Activated CD8-positive, alpha-beta memory T cell treated with anti-CD3 and anti-CD28 coated beads, Interleukin-2, amount 50 U/mL, for 1 hour (primary cell): ENCODE data around the gene ARFGAP3.

Source experiments
- DNase-seq: peaks from one replicate; pipeline ENCODE4 v3.0.0-alpha.2; 2020; ENCODE audit errors: extremely low read depth

Gene ARFGAP3

GRCh38 chr22:42820045-42820763 lies 36.9 kb downstream of the ARFGAP3 start:
- DNase-seq = no peak

GRCh38 chr22:42819412-42820044 lies 37.5 kb downstream of the ARFGAP3 start:
- DNase-seq = no peak

- DNase-seq = no peak
These were observed 39.5 kb downstream of the ARFGAP3 start for GRCh38 chr22:42817556-42817955.

DNA sequence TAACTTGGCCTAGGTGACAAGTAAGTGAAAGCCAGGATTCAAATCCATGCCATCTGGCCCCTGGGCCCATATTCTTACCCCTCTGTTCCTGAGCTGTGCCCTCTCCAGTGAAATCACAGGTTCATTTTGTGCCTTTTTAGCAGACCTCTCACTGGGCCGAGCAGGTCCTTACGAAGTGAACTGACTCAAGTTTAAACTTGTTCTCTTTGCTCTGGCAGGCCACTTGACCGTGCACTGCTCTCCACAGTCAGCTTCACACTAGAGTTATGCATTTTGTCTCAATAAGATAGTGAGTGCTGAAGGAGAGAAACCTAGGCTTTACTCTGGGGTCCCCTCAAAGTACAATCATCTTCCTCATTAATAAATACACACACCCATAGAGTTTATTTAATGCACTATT lies 40.7 kb downstream of the ARFGAP3 start:
- no peak for DNase-seq

DNA sequence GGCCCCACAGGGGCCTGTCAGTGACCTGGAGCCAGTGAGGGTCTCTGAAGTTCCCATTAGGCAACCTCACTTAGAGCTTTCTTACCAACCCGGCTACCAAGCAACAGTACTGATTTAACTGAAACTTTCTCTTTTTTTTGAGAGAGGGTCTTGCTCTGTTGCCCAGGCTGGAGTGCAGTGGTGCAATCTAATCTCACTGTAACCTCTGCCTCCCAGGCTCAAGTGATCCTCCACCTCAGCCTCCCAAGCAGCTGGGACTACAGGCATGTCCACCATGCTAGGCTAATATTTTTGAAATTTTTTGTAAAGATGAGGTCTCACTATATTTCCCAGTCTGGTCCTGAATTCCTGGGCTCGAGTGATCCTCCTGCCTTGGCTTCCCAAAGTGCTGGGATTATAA lies 42.5 kb downstream of the ARFGAP3 start:
- no peak for DNase-seq

DNA sequence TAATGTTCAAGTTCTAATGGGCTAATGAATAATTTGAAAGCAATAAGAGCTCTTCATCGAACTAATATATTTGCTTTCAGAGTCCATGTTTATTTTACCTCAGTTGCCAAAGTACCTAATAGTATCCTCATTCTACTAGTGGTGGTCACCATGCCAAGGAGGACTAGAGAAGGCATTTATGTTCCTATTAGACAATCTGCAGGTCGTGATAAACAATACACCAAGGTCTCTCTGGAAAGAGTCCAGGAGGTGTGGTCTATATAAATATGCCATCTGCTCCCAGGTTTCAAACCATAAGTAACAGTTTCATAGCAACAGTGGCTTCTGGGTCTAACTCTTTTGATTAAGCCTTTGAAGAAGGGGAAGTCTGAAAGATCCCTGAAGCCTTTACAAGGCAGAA lies 42.9 kb downstream of the ARFGAP3 start:
- DNase-seq = no peak

- DNase-seq = no peak
These were observed 43.6 kb downstream of the ARFGAP3 start for GRCh38 chr22:42813501-42813900.

DNA sequence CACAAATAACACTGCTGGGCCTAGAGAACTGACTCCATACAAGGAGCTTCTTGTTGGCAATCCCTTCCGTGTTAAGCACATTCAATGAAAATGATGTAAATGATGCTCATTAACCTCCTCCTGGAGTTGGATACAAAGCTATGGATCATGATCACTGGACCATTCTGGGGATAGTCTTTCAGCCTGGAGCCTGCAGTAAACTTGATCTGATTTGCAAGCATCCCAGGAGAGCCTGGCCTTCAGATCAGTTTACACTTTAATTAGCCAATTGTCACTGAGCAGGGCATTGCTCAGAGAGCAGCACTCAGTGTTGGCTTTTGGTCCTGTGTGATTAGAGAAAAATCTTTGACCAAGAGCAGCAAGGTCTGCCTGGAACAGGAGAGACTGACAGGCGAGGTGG lies 45.6 kb downstream of the ARFGAP3 start:
- no peak for DNase-seq

GRCh38 chr22:42808521-42808920 lies 48.6 kb downstream of the ARFGAP3 start:
- no peak for DNase-seq

- no peak for DNase-seq
These were observed 49.9 kb downstream of the ARFGAP3 start for GRCh38 chr22:42807185-42807584.

DNA sequence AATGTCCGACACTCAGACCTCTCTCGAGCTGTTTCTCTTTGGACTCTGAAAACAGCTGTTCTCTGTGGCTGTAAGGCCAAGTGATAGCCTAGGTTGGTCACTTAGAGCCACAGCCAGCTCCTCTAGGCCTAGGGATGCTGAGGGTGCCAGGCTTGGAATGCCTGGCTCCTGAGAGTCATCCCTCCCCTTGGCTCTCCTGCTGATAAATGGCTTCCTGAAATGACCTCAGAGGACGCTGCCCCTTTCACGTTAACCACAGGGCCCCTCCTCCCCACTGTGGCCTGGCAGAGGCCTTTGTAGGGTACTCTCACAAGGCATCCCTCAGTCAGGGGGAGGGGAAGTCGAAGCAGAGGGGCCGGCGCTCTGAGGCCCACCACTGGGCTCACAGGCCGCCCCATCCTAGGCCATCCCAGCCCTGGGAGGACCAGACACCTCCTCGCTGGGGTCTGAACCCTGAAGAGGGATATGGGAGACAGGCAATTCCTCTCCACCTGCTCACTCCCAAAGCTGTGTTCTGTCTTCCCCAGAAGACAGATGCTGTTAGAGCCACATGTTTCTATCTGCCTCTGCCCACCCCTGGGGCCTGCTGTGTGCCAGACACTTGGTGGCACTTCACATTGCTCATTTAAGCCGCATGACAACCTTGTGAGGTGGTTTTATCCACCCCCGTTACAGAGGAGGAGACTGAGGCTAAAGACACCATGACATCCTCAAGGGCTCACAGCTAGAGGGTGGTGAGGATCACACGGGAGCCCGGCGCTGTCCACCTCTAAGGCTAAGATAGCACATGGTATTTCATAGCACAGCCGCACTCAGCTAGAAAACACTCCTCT lies 50.9 kb downstream of the ARFGAP3 start:
- DNase-seq = no peak

- no peak for DNase-seq
These were observed 51.8 kb downstream of the ARFGAP3 start for GRCh38 chr22:42805016-42805997.

DNA sequence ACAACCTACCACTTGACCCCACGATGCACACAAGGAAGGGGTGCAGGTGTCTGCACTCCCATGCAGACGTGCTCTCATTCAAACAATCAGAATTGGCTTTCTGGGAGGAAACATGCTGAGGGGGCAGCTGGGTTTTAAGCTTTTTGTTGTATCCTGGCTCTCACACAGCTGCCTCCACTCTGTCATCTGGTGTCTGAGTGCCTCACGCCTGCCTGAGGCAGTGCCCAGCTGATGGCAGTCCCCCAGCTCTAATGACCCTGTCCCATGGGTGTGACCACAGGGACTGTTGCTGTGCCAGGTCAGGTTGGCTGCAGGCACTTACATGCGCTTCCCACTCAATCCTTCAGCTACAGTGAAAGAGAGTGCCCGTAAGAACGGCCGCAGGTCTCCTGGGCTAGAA lies 53.7 kb downstream of the ARFGAP3 start:
- no peak for DNase-seq

DNA sequence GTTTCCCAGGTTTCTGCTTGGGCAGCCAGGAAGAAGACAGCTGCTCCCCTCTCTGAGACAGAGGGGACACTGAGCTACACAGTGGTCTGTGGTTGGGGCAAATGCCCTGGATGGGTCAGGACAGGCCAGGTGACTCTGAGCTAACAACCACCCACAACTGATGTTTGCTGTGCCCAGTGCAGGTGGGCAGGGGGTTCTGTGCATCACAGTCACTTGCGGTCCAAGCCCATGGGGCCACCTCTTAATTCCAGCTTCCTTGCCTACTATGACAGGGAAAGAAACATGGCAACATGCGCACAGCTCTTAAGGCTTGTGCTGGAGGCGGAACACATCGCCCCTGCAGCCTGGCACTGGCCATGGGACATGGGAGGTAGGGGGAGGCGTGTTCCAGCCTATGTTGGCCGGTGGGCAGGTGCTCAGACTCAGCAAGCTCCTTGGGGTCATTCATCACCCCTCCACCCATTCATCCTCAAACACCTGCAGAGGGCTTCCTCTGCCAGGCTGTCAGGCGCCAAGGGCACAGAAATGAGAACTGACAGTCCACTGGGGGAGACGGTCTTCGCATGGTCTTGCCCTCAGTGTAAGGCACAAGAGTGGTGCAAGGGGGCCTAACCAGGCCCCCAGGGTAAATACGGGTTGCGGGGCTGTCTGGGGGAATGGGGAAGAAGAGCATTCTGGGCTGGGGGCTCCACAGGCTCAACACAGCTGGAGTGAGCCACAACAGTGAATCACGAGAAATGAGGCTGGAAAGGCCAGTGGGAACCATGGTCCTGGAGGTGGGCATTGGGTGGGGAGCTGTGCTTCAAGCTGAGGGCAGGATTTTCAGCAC lies 55.6 kb downstream of the ARFGAP3 start:
- DNase-seq = no peak

GRCh38 chr22:42800451-42801251 lies 56.4 kb downstream of the ARFGAP3 start:
- DNase-seq = no peak

GRCh38 chr22:42799461-42800405 lies 57.3 kb downstream of the ARFGAP3 start:
- no peak for DNase-seq

GRCh38 chr22:42799061-42799460 lies 58.0 kb downstream of the ARFGAP3 start:
- no peak for DNase-seq

- no peak for DNase-seq
These were observed 60.1 kb downstream of the ARFGAP3 start for GRCh38 chr22:42797011-42797410.

DNA sequence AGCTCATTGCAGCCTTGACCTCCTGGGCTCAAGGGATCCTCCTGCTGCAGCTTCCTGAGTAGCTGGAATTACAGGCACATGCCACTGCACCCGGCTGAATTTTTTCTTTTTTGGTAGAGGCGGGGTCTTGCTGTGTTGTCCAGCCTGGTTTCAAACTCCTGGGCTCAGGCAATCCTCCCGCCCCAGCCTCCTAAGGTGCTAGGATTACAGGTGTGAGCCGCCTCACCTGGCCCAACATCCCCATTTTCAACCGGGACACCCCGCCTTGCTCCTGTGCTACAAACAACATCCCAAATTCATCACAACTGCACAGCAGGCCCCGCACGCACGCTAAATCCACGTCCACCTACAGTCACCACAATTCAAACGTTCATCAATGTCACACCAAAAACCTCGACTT lies 61.0 kb downstream of the ARFGAP3 start:
- no peak for DNase-seq
